ENCODE results near the gene ANKRD40.

GRCh38 chr17:50682938-50683337 lies 24.8 kb downstream of the ANKRD40 start:
- TF ChIP-seq SUZ12 (IDR thresholded peaks at IDR 0.05; ENCODE audit: extremely low read depth, insufficient read depth, insufficient read length) (no peak), YY1 (IDR thresholded peaks at IDR 0.05; ENCODE audit: insufficient read depth, insufficient read length) (no peak)
